ENCODE results near the gene SOX30.

DNA sequence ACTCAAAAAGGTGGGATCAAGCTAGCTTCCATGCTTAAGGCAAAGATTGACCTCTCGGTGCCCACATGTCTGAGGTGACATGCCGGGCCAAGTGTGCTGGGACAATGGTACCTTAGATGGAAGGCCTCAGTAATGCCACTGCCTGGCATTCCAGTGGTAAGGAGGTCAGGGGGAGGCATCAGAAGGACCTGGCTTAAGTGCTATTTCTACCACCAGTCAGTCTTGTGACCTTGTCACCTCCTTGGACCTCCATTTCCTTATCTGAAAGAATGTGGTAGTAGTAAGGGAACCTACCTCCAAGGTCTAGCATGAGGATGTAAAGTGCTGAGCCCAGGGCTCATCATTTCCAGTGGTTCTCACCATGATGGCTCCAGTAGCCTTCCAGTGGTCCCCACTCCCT, 28.0 kb upstream of the SOX30 start:
- TF ChIP-seq, protein P1, sequence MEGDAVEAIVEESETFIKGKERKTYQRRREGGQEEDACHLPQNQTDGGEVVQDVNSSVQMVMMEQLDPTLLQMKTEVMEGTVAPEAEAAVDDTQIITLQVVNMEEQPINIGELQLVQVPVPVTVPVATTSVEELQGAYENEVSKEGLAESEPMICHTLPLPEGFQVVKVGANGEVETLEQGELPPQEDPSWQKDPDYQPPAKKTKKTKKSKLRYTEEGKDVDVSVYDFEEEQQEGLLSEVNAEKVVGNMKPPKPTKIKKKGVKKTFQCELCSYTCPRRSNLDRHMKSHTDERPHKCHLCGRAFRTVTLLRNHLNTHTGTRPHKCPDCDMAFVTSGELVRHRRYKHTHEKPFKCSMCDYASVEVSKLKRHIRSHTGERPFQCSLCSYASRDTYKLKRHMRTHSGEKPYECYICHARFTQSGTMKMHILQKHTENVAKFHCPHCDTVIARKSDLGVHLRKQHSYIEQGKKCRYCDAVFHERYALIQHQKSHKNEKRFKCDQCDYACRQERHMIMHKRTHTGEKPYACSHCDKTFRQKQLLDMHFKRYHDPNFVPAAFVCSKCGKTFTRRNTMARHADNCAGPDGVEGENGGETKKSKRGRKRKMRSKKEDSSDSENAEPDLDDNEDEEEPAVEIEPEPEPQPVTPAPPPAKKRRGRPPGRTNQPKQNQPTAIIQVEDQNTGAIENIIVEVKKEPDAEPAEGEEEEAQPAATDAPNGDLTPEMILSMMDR (IDR thresholded peaks at IDR 0.05) = no peak
- no peak for TF ChIP-seq POLR2A (IDR thresholded peaks at IDR 0.05)

Data from esophagus squamous epithelium (tissue), 4 donors.